ENCODE measurements around the gene MAMLD1.

DNA sequence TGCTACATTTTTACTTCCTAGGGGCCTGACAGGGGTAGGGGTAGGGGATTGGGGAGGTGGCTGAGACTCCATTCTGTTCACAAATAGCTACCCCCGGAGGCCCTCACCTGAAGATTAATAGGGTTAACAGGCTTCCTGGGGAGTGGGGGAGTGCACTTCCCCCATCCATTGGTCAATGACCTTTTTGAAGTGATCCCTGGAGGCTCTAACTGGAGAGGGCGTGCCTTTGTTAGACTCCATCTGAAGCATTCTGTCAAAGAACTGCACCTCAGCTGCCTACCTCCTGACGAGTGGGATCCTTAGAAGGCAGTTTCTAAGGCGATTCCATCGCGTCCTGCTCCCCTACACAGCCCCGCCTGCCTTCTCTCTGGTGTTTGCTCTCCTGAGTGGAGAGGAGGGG is 195.3 kb downstream of the MAMLD1 start:
- TF ChIP-seq EZH2 (IDR thresholded peaks at IDR 0.05; ENCODE audit: low read length) = no peak
- TF ChIP-seq CTCF (optimal IDR thresholded peaks at IDR 0.05 in 1 of 3, IDR thresholded peaks at IDR 0.05 in 1 of 3, conservative IDR thresholded peaks at IDR 0.05 in 1 of 3; ENCODE audit: extremely low read depth in 1 of 3, insufficient read depth in 2 of 3, low read length in 3 of 3) = no peak

All from keratinocyte (primary cell).